Fibroblast of skin of left quadriceps (primary cell): ENCODE results near the gene TGM2.

ENCODE experiments used
- DNase-seq, 2 experiments: peaks; one replicate each; pipeline ENCODE4 v3.0.0-alpha.2; 2013; ENCODE audit warnings: low read depth in 2 of 2

Gene TGM2

GRCh38 chr20:38177201-38177600, 12.1 kb upstream of the TGM2 start:
- no peak for DNase-seq

- no peak for DNase-seq
Observed at GRCh38 chr20:38175304-38176180, 10.5 kb upstream of the TGM2 start.

DNA sequence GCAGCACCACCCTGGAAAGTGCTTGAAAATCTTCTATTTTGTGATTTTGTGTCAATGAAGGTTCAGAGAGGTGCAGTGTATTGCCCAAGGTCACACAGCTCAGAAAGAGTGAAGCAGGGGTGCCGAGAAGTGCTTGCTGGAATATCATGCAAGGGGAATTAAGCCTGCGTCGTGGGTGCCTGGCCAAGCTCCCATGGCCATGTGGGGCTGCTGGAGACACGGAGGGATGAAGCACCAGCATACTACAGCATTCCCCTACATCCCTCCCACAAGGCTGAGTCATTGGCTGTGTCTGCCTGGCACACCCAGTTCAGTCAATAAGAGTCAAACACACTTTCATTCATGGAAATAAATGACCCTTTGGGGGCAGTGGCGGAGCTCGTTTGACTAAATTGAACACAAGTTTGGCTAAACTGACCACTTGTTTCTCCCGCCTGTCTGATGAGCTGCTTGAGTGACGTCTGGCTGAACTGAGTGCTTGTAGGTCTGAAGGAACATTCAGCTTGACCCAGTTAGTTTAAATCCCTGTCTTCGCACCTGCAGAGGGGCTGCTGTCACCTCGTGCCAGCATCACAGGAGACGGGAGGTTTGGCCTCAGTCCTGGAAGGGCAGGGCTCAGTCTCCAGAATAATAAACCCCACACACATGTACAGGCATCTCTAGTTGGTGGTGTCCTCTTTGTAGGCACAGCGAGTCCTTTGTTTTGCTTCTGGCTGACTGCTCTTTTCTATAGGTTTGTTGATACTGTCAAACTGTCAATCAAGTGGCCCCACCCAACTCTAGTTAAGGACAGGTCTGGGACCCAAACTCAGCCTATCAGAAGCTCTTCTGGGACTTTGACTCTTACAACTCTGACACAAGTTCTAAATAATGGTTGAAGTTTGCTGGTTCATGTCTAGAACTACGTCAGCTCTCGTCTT, 8.4 kb upstream of the TGM2 start:
- DNase-seq, result peak in 1 of 2 experiments; percentile 43

DNA sequence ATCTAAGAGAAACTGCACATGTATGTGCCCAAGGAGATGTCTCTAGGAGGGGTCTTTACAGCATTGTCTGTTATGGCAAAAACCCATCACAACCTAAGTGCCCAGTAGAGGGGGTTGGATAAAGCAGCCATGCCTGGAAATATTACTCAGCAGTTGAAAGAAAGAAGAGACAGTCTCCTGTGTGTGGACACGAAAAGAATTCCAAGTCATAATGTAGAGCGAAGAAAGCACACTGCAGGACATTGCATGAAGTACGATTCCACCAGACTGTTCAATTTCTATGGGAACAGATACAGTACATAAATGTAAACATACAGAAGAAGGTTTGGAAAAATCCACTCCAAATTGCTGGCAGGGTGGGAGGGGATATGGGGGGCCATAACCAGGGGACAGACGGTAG, 7.3 kb upstream of the TGM2 start:
- DNase-seq, result no peak

GRCh38 chr20:38171675-38172043, 6.6 kb upstream of the TGM2 start:
- DNase-seq, result no peak

DNA sequence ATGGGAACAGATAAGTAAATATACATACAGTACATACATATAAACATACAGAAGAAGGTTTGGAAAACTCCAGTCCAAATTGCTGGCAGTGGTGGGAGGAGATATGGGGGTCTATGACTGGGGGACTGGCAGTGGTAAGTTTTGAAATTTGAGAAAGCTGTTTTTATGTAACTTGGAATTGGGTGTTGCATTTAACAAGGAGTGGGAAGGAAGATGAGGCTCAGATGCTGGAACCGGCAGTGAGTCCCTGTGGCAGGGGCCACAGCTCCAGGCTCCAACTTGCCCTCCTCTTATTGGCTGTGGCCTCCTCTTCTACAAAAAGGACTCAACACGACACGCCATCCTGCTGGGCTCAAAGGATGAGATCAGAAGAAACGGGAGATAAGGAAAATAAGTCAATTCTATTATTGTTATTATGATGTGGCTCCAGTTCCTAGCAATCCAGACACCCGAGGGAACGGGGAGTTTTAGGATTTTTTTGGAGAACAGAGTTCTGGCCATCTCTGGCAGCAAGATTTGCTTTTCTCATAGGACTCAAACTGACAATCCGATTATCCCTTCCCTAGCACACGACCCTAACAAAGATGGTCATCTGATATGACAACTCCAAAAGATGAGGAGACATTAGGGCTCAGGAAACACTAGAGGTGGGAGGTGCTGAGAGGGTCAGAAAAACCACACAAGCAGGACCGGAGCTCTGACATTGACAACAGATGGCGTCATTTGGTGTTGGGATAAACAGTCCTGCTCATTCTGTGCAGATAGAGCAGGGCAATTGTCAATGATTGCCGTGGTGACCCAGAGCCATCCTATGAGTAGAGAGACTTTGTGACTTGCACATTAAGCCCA, 6.0 kb upstream of the TGM2 start:
- DNase-seq, result no peak

DNA sequence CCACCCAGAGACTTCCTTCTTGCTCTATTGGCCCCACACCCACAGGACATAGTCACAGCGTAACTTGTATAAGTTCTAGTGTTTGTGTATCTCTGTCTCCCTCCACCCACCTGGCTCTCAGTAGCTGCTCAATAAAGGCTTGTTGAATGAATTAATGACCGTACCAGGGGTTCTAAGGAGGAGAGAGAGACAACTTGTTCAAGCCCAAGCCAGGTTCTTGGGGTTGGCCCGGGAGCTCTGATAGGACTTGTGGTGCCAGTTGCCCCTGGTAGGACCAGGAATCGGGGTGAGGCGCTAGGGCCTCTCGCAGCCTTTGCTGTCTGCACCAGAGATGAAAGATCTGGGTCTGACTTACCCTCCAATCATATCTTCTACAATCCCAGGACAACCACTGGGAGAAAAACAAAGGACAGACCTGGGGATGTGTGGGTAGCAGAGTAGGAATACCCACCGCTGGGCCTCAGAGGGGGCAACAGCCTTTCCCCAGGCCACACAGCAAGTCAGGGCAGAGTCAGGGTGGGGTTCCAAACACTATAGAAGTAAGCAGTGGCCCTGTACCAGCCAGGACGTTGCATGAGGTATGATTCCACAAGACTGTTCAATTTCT, 5.3 kb upstream of the TGM2 start:
- DNase-seq, result no peak

DNA sequence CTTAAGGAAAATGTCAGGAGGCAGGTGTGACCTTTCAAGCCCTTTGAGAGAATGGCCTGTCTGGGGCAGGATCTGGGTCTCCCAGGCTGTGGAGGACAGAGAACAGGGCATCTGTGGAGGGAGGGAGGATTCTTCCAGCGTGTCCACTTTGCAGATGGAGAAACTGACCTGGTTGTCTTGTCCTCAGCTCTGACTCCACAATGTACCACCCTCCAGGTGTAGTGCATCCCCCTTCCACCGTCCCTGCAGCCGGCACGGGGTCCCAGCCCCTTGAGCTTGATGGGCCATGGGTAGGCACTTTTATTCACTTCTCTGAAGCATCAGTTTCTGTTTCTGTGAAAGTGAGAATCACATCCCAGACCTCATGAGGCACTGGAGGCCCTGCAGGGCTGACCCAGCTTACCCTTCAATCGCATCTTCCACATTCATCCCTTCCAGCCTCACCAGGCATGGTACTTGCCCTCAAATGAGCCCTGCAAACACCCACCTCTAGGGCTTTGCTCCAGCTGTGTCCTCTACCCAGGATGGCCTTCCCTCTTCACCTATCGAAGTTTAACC, 4.6 kb upstream of the TGM2 start:
- no peak for DNase-seq

- DNase-seq, result no peak
Observed at GRCh38 chr20:38168791-38169589, 3.9 kb upstream of the TGM2 start.

DNA sequence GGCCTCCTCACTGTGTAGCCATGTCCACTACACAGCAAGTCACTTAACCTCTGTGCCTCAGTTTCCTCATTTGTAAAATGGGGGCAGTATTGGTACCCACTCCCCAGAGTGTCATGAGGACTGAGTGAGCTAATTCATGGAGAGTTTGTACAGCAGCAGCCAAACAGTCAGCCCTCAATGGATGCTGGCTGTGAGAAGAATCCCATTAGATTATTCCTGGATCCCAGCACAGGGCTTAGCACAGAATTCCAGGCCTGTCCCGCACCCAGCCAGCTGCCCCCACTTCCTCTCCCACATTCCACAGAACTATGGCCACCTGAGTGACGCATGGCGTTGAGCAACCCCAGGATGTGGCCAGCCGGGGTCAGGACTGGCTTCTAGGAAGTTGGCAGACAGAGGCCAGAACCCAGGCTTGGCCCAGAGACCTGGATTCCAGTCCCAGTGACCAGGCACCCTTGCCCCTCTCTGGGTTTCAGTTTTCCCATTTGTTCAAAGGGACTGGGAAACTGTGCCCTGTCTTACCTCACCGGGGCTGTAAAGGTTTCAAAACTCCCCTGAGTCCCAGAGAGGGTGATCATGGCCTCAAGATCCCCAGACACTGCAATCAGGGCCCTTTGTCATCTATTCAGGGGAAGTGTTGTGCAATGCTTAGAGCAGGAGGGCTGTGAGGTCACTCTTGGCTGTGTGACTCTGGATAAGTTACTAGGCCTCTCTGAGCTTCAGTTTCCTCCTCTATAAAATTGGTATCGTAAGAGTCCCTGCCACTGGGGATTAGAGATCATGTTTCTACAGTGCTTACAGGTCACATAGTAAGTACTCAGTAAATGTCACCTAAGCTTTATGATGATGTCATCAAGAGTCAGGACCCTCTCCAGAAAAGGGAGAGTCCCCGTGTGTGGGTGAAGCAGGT, 3.0 kb upstream of the TGM2 start:
- peak; percentile 60 for DNase-seq

DNA sequence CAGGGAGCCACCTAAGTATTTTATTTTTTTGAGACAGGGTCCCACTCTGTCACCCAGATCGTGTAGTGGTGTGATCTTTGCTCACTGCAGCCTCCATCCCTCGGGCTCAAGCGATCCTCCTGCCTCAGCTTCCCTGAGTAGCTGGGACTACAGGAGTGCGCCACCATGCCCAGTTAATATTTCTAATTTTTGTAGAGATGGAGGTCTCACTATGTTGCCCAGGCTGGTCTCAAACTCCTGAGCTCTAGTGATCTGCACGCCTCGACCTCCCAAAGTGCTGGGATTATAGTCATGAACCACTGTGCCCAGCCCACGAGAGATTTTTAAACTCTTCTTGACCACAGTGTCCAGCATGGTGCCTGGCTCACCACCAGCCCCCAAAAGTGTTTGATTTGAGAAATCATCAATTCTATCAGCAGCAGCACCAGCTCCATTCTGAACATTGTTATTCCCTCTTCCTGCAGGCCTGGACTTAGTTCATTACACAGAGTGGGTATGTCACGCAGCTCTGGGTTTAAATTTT, 2.3 kb upstream of the TGM2 start:
- no peak for DNase-seq

DNA sequence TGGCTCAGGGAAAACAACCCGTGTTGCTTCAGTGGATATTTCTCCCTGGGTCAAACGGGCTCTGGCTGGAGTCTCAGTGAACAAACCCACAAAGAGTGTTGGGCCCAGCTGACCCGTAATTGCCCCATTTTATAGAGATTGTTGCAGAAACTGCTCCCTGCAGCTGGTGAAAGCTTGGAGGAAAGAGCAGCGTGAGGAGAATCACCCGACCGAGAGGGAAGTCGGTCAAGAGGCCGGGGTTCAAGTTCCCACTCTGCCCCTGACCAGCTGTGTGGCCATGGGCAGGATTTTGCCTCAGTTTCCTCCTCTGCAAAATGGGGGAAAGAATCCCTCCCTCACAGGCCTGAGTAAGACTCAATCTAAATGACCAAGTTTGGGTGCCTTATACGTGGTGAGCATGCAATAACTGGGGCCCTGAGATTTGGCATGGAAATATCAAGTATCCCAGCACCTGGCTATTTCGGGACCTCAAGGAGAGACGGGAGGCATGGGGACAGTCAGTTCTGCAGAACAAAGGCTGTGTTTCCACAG, 1.7 kb upstream of the TGM2 start:
- no peak for DNase-seq

- no peak for DNase-seq
Observed at GRCh38 chr20:38165966-38166702, 1.1 kb upstream of the TGM2 start.

DNA sequence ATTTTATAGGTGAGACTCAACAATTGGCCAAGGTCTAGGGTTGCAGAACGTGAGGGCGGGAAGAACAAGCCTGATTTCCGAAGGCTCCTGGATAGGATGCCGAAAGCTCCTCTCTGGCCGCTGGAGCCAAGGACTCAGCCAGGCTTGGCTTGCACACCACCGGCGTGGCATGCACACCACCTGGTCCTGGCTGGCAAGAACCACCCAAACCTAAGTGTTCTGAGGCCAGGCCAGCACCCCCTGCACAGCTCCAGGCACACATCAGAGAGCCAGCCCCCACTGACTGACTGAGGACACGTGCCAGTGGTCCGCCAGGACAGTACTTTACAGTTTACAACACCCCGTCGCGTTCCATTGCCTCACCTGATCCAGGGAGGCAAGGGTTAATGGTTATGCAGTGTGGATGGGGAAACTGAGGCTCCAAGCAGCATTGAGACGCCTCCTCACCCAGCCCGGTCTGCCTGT, 414 bp downstream of the TGM2 start:
- no peak for DNase-seq

DNA sequence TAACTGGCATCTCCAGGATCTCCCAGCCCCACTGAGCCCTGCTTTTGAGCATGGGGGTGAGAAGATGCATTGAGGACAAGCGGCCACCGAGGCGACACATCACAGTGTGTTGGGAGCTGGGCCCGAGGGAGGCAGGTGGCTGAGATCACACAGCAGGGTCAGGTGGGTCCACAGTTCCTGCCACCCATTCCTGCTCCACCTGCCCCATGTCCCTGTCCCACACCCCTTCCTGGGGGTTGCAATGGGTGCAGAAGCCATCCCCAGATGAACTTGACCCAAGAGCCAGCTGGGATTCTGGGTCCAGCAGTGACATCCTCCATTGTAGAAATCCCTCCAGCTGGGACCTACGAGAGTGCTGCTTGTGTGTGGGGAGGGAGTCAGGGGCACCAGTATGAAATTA, 1.0 kb downstream of the TGM2 start:
- no peak for DNase-seq

DNA sequence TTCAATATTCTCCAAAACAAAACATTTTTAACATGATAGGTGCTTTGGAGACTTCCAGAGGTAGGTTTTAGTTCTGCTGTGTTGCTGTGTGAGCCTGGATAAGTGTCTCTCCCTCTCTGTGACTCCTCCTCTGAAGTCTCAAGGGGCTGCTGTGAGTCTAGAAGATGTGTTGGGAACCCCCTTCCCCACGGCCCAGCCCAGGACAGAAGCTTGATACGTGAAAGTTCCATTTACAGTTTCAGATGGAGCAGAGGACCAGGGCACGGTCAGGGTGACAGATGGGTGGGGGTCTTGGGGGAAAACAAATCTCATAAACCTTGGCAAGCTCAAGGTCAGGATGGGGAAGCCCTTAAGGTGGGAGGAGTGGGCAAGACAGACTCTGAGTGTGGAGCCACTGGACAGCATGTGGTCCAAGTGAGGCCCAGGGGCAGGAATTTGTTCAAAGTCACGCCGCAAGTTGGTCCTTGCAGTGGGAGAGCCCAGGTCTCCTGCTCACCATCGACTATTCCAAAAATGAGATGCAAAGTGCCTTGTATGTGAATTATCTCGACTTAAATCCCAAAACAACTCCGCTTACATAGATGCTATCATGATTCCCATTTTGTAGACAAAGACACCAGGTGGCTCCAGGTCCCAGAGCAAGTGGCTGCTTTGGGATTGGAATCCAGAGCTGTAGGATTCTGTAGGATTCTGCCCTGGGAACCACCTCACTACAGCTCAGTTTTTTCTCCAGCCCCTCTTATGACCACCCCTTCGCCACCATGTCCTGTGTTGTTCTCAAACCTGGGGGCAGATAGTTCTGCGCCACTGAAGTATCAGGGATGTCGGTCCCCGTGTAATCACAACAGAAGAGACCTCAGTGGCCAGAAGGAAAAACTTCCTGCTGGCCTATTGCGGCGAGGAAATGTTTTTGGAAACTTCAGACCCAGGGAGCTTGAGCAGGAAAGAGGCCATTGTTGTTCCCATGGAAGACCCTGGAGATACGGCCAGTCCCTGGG, 1.9 kb downstream of the TGM2 start:
- no peak for DNase-seq

GRCh38 chr20:38162149-38162548, 2.9 kb downstream of the TGM2 start:
- DNase-seq, result no peak
